ENCODE data around the gene PHACTR1.
A peak's percentile ranks its signal among the peaks of the same experiment; 100 is the strongest.

Gene PHACTR1

GRCh38 chr6:12803486-12803885 lies 86.9 kb downstream of the PHACTR1 start:
- no peak for DNase-seq (ENCODE audit: low read depth)

- peak; percentile 68 for DNase-seq (ENCODE audit: low read depth)
These were observed 88.5 kb downstream of the PHACTR1 start for GRCh38 chr6:12804952-12805645.

GRCh38 chr6:12806136-12806535 lies 89.6 kb downstream of the PHACTR1 start:
- no peak for DNase-seq (ENCODE audit: low read depth)

- DNase-seq (ENCODE audit: low read depth), result no peak
These were observed 90.2 kb downstream of the PHACTR1 start for GRCh38 chr6:12806796-12807195.

GRCh38 chr6:12811519-12811918 lies 95.0 kb downstream of the PHACTR1 start:
- DNase-seq (ENCODE audit: low read depth), result no peak

- DNase-seq (ENCODE audit: low read depth), result peak; percentile 68
These were observed 96.8 kb downstream of the PHACTR1 start for GRCh38 chr6:12813321-12813720.

- no peak for DNase-seq (ENCODE audit: low read depth)
These were observed 97.4 kb downstream of the PHACTR1 start for GRCh38 chr6:12814015-12814414.

GRCh38 chr6:12815089-12815488 lies 98.5 kb downstream of the PHACTR1 start:
- no peak for DNase-seq (ENCODE audit: low read depth)

GRCh38 chr6:12815884-12816600 lies 99.5 kb downstream of the PHACTR1 start:
- no peak for DNase-seq (ENCODE audit: low read depth)

GRCh38 chr6:12818324-12818723 lies 101.8 kb downstream of the PHACTR1 start:
- DNase-seq (ENCODE audit: low read depth), result no peak

- DNase-seq (ENCODE audit: low read depth), result no peak
These were observed 107.3 kb downstream of the PHACTR1 start for GRCh38 chr6:12823847-12824246.

GRCh38 chr6:12826584-12826983 lies 110.0 kb downstream of the PHACTR1 start:
- DNase-seq (ENCODE audit: low read depth), result no peak

GRCh38 chr6:12827921-12828320 lies 111.4 kb downstream of the PHACTR1 start:
- no peak for DNase-seq (ENCODE audit: low read depth)

- DNase-seq (ENCODE audit: low read depth), result no peak
These were observed 115.7 kb downstream of the PHACTR1 start for GRCh38 chr6:12832226-12832735.

- no peak for DNase-seq (ENCODE audit: low read depth)
These were observed 119.4 kb downstream of the PHACTR1 start for GRCh38 chr6:12836009-12836408.

GRCh38 chr6:12841619-12842018 lies 125.1 kb downstream of the PHACTR1 start:
- DNase-seq (ENCODE audit: low read depth), result no peak

- DNase-seq (ENCODE audit: low read depth), result no peak
These were observed 125.5 kb downstream of the PHACTR1 start for GRCh38 chr6:12842114-12842513.

- no peak for DNase-seq (ENCODE audit: low read depth)
These were observed 126.1 kb downstream of the PHACTR1 start for GRCh38 chr6:12842658-12843057.

- no peak for DNase-seq (ENCODE audit: low read depth)
These were observed 128.0 kb downstream of the PHACTR1 start for GRCh38 chr6:12844284-12845223.

- no peak for DNase-seq (ENCODE audit: low read depth)
These were observed 128.8 kb downstream of the PHACTR1 start for GRCh38 chr6:12845224-12846004.

- no peak for DNase-seq (ENCODE audit: low read depth)
These were observed 132.6 kb downstream of the PHACTR1 start for GRCh38 chr6:12848964-12849808.
